GM18519 (cell line): Measurements from ENCODE around the gene POPDC2.
"Not testable (repeated sequence)": the region's sequence is repeated elsewhere in the genome, so short reads cannot be mapped to it uniquely, and the experiment has no call there.

ENCODE experiments used
- ATAC-seq: cut with Tn5 transposase; IDR thresholded peaks from one replicate; pipeline ENCODE4 v1.9.1; 2021; ENCODE audit warnings: mild to moderate bottlenecking, moderate library complexity; ENCODE audit not compliant: unreplicated experiment, low FRiP score

The POPDC2 gene

DNA sequence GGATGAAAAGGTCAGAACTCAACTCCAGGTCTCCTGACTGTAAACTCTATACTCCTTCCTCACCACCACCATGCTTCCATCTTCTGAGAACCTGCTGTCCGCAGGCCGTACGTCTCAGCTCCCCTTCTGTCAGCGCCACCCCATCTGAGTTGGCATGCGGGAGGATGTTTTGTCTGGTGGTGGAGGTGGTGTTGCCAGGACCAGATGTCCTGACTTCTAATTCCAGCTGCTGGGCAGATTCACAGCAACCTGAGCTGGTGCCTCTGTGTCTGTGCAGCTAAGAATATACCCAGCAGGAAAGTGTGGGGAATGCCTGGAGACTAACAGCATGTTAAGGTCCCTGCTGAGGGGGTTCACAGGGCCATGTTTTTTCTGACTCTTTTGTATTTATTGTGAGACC is 39.5 kb downstream of the POPDC2 start:
- ATAC-seq, result no peak

DNA sequence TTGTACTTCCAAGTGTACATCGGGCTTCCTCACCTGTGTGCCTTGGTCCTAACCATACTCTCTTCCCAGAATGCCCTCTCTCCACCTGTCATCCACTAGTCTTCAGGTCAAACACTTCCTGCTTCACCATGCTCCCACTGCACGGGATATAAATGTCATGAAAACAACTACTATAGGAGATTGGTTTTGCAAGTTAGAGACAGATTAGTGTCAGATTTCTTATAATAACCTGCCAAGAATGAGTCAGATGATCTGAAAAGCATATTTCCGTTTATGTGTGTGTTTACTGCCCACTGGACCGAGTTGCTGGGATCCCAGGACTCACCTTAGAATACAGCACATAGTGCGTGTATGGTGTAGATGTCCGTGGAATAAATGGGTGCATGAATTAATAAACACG is 41.3 kb downstream of the POPDC2 start:
- ATAC-seq, result no peak

DNA sequence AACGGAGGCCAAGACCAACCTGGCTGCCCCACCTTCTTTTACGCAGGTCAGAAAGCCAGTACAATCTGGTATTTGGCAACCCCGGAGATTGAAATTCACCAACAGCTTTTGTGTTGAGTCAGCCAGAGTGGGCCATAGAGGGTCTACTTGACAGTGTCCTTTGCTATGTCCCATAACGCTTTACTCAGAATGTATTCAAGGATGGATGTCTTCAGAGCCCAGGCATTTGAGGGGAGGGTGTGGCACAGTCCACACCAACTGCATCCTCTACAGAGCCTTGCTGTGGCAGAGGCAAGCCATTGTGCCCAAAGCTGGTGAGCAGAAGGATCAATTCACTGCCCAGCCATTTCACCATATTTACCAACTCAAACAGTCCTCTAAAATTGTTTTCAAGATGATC is 44.3 kb downstream of the POPDC2 start:
- no peak for ATAC-seq

DNA sequence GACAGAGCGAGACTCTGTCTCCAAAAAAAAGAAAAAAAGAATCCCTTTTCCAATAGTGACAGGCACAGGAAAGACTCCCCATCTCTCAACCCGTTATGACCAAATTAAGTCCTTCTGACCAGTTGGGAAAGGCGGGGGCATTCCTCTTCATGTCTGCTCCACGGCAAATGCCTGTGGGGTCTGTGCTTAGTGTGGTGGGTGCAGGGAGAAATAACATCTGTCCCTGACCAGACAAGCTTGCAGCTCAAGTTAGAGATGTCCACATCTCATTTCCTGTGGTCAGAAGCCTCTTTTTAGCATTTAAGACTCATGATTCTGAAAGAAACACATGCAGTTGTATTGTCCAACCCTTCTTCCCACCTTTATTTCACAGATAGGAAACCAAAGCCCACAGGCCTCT is 46.5 kb downstream of the POPDC2 start:
- no peak for ATAC-seq

DNA sequence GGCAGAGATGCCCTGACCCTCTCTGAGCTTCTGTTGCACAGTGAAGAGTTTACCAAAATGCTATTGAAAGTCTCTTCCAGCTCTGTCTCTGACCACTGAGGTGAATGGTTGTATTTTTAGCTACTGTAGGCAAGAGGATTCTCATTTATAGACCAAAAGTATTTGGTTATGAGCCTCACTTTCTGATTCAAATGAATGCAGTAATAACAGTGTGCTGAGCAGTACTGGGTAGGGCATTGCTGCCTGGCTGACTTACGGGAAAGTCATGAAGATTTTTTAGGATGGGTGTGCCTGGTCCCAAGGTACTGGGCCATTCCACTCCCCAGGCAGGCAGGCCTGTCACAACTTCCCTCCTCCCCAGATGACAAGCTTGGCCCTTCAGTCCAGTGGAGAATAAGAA is 47.2 kb downstream of the POPDC2 start:
- ATAC-seq, result no peak

DNA sequence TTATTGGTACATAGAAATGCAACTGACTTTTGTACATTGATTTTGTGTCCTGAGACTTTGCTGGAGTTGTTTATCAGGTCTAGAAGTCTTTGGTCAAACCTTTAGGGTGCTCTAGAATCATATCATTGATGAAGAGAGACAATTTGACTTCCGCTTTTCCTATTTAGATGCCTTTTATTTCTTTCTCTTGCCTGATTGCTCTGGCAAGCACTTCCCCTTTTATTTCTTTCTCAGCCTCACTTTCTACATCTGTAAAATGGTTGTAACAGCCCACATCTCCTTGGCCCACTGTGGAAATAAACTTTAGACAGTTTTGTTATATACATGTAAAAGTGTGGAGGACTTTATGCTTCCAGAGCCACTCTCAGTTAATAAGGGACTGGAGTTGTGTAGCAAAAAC is 48.7 kb downstream of the POPDC2 start:
- no peak for ATAC-seq

DNA sequence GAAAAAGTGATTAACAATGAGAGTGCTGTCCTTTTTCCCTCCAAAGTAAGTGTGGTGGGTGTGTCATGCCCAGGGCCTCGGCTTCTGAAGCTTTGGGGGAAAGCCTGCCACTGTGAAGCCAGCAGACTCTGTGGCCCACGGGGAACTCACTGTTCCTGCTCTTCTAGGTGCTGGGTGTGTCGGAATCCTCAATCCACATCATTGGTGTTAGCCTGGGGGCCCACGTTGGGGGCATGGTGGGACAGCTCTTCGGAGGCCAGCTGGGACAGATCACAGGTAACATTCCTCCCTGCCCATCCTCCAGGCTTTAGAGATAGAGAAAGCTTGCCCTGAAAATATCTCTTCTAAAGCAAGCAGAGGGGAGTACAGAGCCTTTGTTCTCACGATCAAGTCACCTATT is 51.1 kb downstream of the POPDC2 start:
- ATAC-seq, result no peak

DNA sequence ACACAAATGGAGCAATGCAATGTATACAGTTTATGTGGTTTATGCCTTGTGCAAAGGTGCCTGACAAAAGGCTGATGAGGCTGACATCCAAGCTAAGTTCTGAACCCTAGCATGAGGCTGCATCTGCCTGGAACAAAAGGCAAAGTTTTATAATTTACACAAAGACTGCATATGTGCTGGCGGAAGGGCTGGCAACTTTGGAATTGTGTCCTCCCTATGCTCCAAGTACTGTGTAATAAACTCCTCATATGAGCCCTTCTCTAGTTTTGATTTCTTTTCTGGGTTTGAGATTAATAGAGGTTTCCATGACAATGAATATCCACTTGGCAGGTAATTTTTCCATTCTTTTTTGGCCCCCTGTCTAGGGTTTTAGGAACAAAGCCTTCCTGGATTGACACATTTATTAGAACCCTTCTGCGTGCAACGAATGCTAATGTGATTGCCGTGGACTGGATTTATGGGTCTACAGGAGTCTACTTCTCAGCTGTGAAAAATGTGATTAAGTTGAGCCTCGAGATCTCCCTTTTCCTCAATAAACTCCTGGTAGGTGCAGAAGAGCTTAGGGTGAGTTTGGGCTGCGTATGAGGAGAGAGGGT is 51.9 kb downstream of the POPDC2 start:
- ATAC-seq, result no peak

DNA sequence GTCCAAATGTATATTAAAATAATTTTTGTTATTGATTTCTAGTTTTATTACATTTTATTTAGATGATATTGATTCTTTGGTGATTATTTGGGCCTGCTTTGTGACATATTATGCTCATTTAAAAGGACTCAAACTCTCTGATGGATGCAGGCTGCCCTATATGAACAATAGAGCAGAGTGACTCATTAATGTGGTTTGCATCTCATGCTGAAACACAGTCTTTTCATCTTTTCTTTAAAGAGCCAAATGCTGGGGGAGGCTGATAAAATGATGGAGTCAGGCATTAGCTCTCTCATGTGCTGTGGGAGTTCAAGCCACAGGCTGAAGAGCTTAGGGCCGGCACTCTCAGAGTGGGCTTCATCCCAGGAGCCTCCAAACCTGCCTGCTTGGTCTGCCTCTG is 55.5 kb downstream of the POPDC2 start:
- no peak for ATAC-seq

DNA sequence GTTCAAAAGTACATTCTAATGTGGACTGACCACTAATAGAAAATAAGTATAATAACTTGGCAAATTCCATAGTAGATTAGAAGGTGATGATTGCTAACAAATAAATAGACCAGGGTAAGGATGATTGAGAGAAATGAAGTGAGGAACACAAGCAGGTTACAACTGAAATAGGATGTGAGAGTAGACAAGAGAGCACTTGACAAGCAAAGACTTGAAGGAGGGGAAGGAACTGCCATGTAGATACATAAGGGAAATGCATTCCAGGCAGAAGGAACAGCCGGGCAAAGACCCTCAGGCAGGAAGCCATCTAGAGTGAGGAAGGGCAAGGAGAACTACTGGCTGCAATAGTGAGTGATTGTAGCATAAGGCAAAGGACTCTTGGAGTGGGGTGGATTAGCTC is 57.7 kb downstream of the POPDC2 start:
- ATAC-seq, result no peak

DNA sequence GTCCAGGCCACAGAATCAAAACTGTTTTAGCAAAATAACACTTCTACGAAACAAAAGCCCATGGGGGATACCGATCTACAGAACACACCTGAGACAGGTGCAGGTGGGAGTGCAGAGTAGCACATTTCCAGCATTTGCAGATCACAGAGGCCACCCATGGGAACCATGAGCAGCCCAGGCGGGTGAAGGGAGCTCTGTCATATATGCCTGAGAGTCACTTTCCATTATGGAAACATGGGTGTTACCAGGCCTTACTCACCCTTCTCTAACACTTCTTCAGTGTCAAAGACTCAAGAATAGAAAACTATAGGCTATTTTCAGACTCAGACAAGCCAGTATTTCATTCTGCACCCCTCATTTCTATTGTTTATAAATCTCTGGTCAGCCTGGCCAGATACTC is 59.2 kb downstream of the POPDC2 start:
- ATAC-seq, result no peak

DNA sequence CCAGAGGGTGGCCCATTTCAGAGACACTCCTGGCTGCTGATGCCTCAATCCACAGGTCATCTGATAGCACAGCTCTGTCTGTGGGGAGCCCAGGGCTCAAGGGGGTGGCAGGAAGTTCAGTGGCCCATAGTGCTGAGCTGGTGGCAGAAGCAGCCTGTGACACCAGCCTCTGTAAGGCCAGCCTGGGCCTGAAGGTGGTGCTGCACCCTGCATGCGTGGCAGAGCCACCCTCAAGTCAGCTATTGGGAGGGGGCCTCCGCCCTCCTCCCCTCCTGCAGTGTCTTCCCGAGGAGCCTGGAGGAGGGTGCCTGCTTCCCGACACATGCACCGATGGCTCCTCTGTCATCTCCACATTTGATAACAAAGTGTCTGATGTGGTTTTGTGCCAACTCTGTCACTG is 59.7 kb downstream of the POPDC2 start:
- peak; percentile 48 for ATAC-seq

DNA sequence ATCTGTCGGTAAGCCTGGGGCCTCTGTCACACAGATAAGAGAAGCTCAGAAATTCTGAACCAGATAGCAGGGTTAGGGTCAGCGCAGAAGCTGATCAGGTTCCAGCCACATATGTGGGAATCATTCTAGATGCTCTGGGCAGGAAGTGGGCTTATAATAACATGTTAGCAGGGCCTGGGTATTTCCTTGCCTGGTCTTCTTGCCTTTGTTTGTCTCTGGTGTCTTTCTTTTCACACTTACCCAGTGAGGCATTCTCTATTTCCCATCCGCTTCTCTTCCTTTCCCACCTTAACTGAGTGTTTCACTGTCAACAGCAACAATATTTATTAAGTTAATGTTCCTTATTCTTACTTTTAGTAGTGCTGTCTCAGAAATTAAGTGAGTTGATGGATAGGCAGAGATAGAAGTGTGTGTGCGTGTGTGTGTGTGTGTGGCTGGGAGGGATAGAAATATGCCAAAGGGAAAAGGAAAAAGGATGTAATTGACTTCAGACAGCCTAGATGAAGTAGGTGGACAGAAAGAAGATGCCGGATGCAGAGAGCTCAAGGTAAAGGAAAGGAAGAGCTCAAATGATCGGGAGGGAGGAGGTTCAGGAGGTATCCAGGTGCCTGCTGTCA is 60.7 kb downstream of the POPDC2 start:
- ATAC-seq, result no peak

DNA sequence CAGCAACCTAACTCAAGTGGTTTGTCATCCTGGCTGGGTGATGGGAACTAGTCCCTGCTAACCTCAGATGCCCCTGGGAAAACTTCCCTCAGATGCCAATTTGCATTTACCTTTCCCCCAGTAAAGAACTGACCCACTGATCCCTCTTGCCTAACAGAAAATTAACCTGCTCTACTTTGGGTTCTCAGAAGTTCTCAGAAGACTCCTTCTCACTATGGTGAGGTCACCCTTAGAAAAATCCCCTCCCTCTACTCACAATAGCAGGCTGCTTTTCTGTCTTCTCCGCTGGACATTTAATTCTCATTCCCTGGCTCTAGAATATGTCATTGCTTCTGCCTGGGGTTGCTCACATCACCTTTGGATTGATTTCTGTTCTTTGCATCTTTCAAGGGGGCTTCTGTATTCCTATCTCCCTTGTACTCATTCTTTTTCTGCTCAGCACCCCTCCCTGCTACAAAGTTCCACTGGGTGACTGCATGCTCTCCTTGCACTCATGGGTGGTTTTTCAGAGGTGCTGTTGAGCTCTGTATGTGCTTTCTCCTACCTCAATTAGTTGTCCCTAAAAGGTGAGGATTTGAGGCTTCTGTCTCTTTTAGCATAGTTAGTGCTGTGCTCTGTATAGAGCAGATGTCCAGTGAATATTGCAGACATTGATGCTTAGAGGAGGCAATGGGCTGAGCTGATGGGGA is 61.8 kb downstream of the POPDC2 start:
- ATAC-seq, result peak; percentile 36

DNA sequence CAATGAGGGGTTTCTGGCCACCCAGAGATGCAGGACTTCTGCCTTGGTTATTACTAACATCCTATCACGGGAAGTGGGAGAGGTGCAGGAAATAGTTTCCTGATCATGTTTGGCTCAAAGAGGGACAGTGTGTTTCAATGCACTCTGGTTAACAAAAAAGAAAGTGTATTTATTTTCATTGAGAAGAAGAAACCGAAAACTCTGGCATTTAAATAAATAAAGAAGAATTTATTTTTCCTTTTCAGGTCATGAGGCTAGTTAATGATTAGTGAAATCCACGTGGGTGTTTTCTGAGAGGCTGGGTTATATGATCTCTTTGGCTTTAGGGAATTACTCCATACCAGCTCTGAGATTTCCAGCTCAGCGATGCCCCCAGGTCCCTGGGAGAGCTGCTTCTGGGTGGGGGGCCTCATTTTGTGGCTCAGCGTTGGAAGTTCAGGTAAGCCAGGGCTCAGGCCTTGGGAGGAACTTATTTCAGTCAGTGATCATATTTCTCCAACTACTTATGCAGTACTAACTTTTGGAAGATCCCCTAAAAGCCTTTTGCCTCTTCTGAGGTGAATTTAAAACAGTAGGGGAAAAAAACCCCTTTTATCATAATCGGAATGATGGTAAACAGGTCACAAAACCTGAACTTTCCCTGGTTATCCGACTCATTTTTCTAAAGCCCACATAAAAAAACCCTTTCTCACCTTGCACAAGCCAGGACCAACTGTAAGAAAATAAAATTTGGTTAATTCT is 62.7 kb downstream of the POPDC2 start, which contains the start of gene PLA1A:
TSS of gene PLA1A (plus strand) at position 338 of the 741 bp plus-strand sequence. CDS start at position 367, 29 bp downstream.
- ATAC-seq, result no peak

DNA sequence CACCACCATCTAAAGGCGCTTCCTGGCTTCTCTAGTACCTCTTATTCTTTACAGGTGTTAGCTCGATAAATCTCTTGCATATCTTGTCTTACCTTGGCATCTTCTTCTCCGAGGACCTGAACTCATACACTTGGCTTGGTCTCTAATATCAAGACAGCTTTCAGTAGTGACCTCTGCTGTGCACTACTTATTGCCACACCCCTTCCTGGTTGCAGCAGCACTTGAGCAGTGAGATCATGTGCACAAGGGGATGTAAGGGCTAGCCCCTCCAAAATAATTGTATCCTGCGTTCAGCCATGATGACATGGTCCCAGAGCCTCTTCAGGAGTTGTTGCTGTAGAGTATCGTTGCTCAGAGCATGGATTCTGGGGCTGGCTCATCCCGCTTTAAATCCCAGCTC is 64.0 kb downstream of the POPDC2 start:
- ATAC-seq, result no peak

DNA sequence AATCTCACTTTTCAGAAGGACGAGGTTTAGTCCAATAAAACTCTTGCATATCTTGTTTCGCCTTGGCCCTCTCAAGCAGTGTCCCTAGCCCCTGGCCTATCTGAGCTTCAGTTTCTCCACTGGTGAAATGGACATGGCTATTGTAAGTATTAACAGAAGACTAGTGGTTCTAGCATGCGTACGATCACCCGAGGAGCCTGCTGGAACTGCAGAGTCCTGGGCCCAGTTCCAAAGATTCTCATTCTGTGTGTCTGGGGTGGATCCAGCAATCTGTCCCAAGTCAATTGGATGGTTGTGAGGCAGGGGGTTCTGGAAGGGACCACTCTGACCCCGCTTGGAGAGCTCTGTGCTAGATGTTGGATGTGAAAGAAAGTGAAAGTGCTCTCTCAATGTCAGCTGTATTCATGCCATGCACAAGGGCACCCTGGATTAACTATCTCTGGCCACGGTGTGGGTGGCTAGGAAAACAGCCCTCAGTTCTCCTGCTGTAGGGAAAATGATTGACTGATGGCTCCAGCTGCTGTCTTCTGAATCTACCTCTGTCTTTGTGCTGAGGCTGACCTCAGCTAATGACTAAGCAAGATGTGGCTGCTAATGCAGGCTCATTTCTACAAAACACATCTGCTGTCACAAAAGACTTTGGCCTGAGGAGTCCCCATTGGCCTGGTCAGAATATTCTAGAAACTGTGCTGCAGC is 64.6 kb downstream of the POPDC2 start:
- ATAC-seq, result no peak

DNA sequence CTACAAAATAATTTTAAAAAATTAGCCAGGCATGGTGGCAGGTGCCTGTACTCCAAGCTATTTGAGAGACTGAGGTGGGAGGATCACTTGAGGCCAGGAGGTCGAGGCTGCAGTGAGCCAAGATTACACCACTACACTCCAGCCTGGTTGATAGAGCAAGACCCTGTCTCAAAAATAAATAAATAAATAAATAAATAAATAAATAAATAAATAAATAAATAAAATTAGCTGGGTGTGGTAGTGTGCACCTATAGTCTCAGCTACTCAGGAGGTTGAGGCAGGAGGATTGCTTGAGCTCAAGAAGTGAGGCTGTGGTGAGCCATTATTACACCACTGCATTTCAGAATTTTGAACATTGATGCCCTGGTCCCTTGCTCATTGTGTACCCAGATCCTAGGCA is 65.5 kb downstream of the POPDC2 start:
- not testable (repeated sequence) for ATAC-seq

DNA sequence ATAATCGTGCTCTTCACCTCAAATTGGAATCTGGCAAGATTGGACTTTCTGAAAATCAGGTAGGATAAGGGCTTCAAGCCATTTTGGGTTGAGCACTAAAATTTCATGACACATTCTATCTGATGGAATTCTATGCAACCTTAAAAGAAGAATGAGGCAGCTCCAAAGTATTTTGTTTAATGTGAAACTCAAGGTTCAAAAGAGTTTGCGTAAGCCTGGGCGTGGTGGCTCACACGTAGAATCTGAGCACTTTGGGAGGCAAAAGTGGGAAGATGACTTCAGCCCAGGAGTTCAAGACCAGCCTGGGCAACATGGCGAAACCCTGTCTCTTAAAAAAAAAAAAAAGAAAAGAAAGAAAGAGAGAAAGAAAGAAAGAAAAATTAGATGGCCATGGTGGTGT is 66.3 kb downstream of the POPDC2 start:
- ATAC-seq, result no peak

DNA sequence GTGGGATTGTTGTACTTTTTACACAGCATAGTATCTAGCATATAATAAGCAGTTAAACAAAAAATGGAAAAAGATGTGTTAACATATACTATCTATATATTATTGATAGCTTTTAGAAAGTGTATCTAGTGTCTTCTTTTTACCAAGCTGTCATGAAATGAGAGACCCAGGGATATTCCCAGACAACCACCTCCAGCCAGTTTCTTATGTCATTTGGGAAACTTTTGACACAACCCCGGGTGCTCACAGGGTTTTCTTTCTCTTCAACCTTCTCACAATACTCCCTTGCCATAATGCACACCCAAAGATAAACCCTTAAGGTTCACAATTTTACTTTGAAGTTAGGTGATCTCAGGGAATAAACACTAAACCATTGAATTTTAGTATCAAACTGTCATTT is 67.5 kb downstream of the POPDC2 start:
- ATAC-seq, result no peak
